Sigmoid colon (tissue), 7 donors: Measurements from ENCODE around the gene SPATA20. TPM values are rescaled to one million over a fixed set of nuclear protein-coding genes. Genes with fewer than 3 reads are reported as not detected.

Source experiments
- DNase-seq: peaks from one replicate; pipeline ENCODE4 v3.0.0-alpha.2; 2019
- H3K27ac ChIP-seq, 4 donors: fragments of 200-600 bp; sonication (generic); one replicate each; pipeline ENCODE4 v1.5.1; 2016 to 2019; ENCODE audit warnings: mild to moderate bottlenecking in 1 of 4
- H3K27me3 ChIP-seq, 3 donors: fragments of 200-600 bp; sonication (generic); one replicate each; pipeline ENCODE4 v1.5.1; 2019; ENCODE audit warnings: mild to moderate bottlenecking in 1 of 3
- H3K36me3 ChIP-seq, 4 donors: fragments of 200-600 bp; sonication (generic); one replicate each; pipeline ENCODE4 v1.5.1; 2016 to 2019
- H3K4me1 ChIP-seq, 4 donors: fragments of 200-600 bp; sonication (generic); one replicate each; pipeline ENCODE4 v1.5.1; 2017 to 2019
- H3K4me3 ChIP-seq, 4 donors: fragments of 200-600 bp; sonication (generic); one replicate each; pipeline ENCODE4 v1.5.1; 2017 to 2019; ENCODE audit warnings: mild to moderate bottlenecking in 2 of 4, moderate library complexity in 1 of 4
- H3K9me3 ChIP-seq, 4 donors: fragments of 200-600 bp in 3 of 4; sonication (generic) in 3 of 4; one replicate each; pipeline versions ENCODE4 v1.5.1 to v1.6.1; 2013 to 2019
- CTCF ChIP-seq, 4 experiments: fragments of 450-650 bp in 3 of 4; fragments of 200-600 bp in 1 of 4; IDR thresholded peaks; one replicate each; pipeline ENCODE4 v1.5.1; 2016 to 2019; ENCODE audit warnings: antibody characterized with exemption in 4 of 4, mild to moderate bottlenecking in 3 of 4, moderate library complexity in 2 of 4
- EP300 ChIP-seq, 4 donors: sonication (generic); formaldehyde crosslinking; IDR thresholded peaks; one replicate each; pipeline ENCODE4 v1.6.1; 2017; ENCODE audit warnings: antibody characterized with exemption in 4 of 4
- POLR2A ChIP-seq, 2 donors: fragments of 450-650 bp; IDR thresholded peaks; one replicate each; pipeline ENCODE4 v1.6.1; 2016; ENCODE audit warnings: antibody characterized with exemption in 2 of 2, mild to moderate bottlenecking in 2 of 2, moderate library complexity in 2 of 2
- POLR2AphosphoS5 ChIP-seq, 4 donors: sonication (generic); formaldehyde crosslinking; IDR thresholded peaks; one replicate each; pipeline ENCODE4 v1.6.1; 2017; ENCODE audit warnings: antibody characterized with exemption in 4 of 4
- WGBS, 2 donors: extraction: QIAGEN DNeasy Blood & Tissue Kit; methylation state at CpG; one replicate each; pipeline ENCODE4 v1.1.7; 2013; 5-methylcytosine and 5-hydroxymethylcytosine counted together
- intact Hi-C: fragments of 100-400 bp; cut with DNase I; formaldehyde crosslinking; loops from one replicate; pipeline ENCODE4 v1.15.1; 2023
- polyA plus RNA-seq, 3 donors: library from polyadenylated mRNA; stranded (reverse); fragments of 200-250 nt; gene quantifications; one replicate each; pipeline ENCODE4 v1.2.3, GENCODE V29; 2013
- total RNA-seq, 4 donors: library from RNA; depleted of rRNA; stranded (reverse); fragments of >200 nt; gene quantifications; one replicate each; pipeline ENCODE4 v1.1.0, GENCODE V29; 2016
- donor health status: healthy with polysubstance abuse.
- donor health status: Bipolar disorder and iron deficiency.
- donor health status: healthy.

Gene SPATA20
- total and polyA plus RNA-seq, 7 donors, result 24.0 to 81.7 (median 45.1) TPM

DNA sequence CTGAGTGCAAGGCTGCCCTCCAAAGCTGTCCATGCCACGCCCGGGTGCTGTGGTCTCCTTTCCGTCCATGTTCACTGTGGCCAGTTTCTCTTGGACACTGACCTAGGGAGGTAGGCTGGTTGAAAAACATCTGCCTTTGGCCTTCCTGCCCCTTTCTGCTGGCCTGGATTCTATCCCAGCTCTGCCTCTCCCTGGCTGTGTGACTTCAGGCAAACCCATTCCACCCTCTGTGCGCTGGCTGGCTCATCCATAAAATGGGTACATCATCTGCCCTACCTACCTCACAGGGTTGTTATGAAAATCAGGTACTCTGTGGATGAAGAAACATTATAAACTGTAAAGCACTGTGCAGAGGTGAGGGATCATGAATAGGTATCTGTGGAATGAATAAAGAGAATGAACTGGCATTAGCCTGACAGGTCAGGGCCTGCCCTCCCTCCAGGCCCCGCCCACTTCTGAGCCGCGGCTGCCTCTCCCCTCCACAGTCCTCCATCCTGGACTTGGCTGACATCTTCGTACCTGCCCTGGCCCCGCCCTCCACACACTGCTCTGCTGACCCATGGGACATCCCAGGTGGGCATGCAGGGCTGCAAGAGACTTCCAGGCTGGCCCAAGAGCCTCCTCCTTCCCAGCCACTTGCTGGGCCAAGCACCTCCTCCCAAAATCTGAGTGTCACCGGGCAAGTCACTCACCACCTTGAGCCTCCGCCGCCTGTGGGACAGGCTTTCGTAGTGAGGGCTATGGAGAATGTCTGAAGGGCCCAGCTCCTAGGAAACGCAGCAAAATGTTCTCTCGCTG lies 7.0 kb upstream of the SPATA20 start:
- H3K27ac ChIP-seq, result no peak overlapping the region
- H3K36me3 ChIP-seq, result no peaks in the 10 kb centered on the region
- DNase-seq, result no peak
- H3K4me3 ChIP-seq, result no peak overlapping the region
- 65 to 75% methylated on average over 15 of the region's 15 CpGs for WGBS, 2 donors
- peaks cover 0 to 20% (median 16%) of the 10 kb centered on the region in 4 donors for H3K4me1 ChIP-seq
- peaks cover 0 to 11% (median 3%) of the 10 kb centered on the region in 3 donors for H3K27me3 ChIP-seq
- no peaks in the 10 kb centered on the region for H3K9me3 ChIP-seq
- TF ChIP-seq POLR2A (IDR thresholded peaks at IDR 0.05), result no peak
- no peak for TF ChIP-seq CTCF (IDR thresholded peaks at IDR 0.05)
- TF ChIP-seq EP300 (IDR thresholded peaks at IDR 0.05), result no peak
- no peak for TF ChIP-seq POLR2AphosphoS5 (IDR thresholded peaks at IDR 0.05)
- intact Hi-C loops, result loop anchor here (2.0 to 10.0 kb wide), 4 partner anchors 61 to 615 kb away; partner anchors contain the start of genes NME1 and RSAD1

DNA sequence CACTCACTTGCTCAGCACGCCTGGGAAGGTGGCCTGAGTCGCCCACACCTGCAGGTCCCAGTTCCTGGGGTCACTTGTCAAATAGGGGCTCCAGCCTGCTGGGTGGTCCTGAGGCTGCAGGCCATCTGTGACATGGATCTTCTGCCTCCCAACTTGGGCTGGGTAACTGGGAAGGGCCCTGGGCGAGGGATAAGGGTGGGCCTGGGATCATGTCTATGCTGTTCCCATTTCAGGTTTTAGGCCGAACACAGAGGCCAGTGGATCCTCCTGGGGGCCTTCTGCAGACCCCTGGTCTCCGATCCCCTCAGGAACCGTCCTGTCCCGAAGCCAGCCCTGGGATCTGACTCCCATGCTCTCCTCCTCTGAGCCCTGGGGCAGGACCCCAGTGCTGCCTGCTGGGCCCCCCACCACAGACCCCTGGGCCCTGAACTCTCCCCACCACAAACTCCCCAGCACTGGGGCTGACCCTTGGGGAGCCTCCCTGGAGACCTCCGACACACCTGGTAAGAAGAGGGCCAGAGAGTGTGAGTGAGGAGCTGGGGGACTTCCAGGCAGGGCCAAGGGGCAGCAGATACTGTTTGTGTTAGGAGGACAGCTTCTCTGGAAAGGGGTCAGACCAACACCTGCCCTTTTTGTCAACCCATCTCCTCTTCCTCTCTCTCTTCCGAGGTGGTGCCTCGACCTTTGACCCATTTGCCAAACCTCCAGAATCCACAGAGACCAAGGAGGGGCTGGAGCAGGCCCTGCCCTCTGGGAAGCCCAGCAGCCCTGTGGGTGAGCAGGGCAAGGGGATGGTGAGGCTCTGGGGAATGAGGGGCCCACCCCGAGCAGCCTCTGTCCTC lies 6.2 kb upstream of the SPATA20 start:
- intact Hi-C loops, result loop anchor here (2.0 to 10.0 kb wide), 4 partner anchors 62 to 614 kb away; partner anchors contain the start of genes NME1 and RSAD1
- 71 to 89% methylated on average over 11 of the region's 11 CpGs for WGBS, 2 donors
- H3K4me1 ChIP-seq, result peaks cover 0 to 20% (median 16%) of the 10 kb centered on the region in 4 donors
- peak overlapping the region in 1 of 4 donors; percentile 79 for H3K27ac ChIP-seq
- H3K27me3 ChIP-seq, result peaks cover 0 to 10% (median under 1%) of the 10 kb centered on the region in 3 donors
- no peaks in the 10 kb centered on the region for H3K36me3 ChIP-seq
- TF ChIP-seq EP300 (IDR thresholded peaks at IDR 0.05), result no peak
- TF ChIP-seq POLR2A (IDR thresholded peaks at IDR 0.05), result no peak
- no peak for TF ChIP-seq POLR2AphosphoS5 (IDR thresholded peaks at IDR 0.05)
- no peak for TF ChIP-seq CTCF (IDR thresholded peaks at IDR 0.05)
- DNase-seq, result no peak
- H3K4me3 ChIP-seq, result peak overlapping the region in 2 of 4 donors; percentile 62 to 70
- no peaks in the 10 kb centered on the region for H3K9me3 ChIP-seq

DNA sequence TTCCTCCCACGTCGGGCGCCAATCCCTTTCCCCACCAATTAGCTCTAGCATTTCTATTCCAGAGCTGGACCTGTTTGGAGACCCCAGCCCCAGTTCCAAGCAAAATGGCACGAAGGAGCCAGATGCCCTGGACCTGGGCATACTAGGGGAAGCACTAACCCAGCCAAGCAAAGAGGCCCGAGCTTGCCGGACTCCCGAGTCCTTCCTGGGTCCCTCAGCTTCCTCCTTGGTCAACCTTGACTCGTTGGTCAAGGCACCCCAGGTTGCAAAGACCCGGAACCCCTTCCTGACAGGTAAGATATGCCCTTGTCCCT lies 5.6 kb upstream of the SPATA20 start:
- Histone ChIP-seq H3K27me3 (peaks cover 0 to 5% (median 0%) of the 10 kb centered on the region in 3 donors), H3K27ac (peak overlapping the region; percentile 50 to 79 (median 72)), H3K4me1 (peaks cover 0 to 20% (median 16%) of the 10 kb centered on the region in 4 donors), H3K4me3 (peak overlapping the region; percentile 39 to 70 (median 60)), H3K36me3 (no peaks in the 10 kb centered on the region), H3K9me3 (no peaks in the 10 kb centered on the region)
- DNase-seq, result no peak
- no peak for TF ChIP-seq CTCF (IDR thresholded peaks at IDR 0.05)
- no peak for TF ChIP-seq POLR2A (IDR thresholded peaks at IDR 0.05)
- no peak for TF ChIP-seq POLR2AphosphoS5 (IDR thresholded peaks at IDR 0.05)
- no peak for TF ChIP-seq EP300 (IDR thresholded peaks at IDR 0.05)
- WGBS, 2 donors, result 32 to 66% methylated on average over 9 of the region's 9 CpGs
- intact Hi-C loops, result loop anchor here (2.0 to 10.0 kb wide), 4 partner anchors 63 to 613 kb away; partner anchors contain the start of genes NME1 and RSAD1

- Histone ChIP-seq H3K9me3 (no peaks in the 10 kb centered on the region), H3K27ac (peak overlapping the region; percentile 50 to 79 (median 72)), H3K27me3 (no peaks in the 10 kb centered on the region), H3K36me3 (no peaks in the 10 kb centered on the region), H3K4me1 (peaks cover 0 to 23% (median 17%) of the 10 kb centered on the region in 4 donors), H3K4me3 (peak overlapping the region; percentile 39 to 70 (median 60))
- TF ChIP-seq EP300 (IDR thresholded peaks at IDR 0.05) (no peak), POLR2AphosphoS5 (IDR thresholded peaks at IDR 0.05) (peak in 2 of 4 donors; percentile 73 to 77), POLR2A (IDR thresholded peaks at IDR 0.05) (peak in 1 of 2 donors; percentile 13)
- intact Hi-C loops, result loop anchor here (2.0 to 10.0 kb wide), 4 partner anchors 63 to 613 kb away; partner anchors contain the start of genes NME1 and RSAD1
- WGBS, 2 donors, result 2 to 3% methylated on average over 82 of the region's 82 CpGs
- peak; percentile 92 for DNase-seq
Measured at GRCh38 chr17:50541716-50542688, 5.0 kb upstream of the SPATA20 start.
